GM21390 (cell line): ENCODE measurements around the gene GART.
"Not testable (repeated sequence)": the region's sequence is repeated elsewhere in the genome, so short reads cannot be mapped to it uniquely, and the experiment has no call there.

Source experiments
- ATAC-seq: cut with Tn5 transposase; IDR thresholded peaks from one replicate; pipeline ENCODE4 v1.9.1; 2021; ENCODE audit not compliant: unreplicated experiment

The GART gene

GRCh38 chr21:33473344-33473743 lies 68.6 kb downstream of the GART start:
- no peak for ATAC-seq

- ATAC-seq: no peak
These were observed 71.2 kb downstream of the GART start for GRCh38 chr21:33470701-33471100.

DNA sequence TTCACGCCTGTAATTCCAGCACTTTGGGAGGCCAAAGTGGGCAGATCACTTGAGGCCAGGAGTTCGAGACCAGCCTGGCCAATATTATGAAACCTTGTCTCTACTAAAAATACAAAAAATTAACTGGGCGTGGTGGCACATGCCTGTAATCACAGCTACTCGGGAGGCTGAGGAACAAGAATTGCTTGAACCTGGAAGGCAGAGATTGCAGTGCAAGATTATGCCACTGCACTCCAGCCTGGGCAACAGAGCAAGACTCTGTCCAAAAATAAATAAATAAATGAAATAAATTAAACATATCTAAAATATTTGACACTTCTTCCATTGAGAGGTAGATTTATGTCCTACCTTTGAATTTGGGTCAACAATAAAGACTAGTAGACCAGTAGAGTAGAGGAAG lies 72.7 kb downstream of the GART start:
- not testable (repeated sequence) for ATAC-seq

- no peak for ATAC-seq
These were observed 80.2 kb downstream of the GART start for GRCh38 chr21:33461538-33462250.

- no peak for ATAC-seq
These were observed 83.1 kb downstream of the GART start for GRCh38 chr21:33458861-33459260.

DNA sequence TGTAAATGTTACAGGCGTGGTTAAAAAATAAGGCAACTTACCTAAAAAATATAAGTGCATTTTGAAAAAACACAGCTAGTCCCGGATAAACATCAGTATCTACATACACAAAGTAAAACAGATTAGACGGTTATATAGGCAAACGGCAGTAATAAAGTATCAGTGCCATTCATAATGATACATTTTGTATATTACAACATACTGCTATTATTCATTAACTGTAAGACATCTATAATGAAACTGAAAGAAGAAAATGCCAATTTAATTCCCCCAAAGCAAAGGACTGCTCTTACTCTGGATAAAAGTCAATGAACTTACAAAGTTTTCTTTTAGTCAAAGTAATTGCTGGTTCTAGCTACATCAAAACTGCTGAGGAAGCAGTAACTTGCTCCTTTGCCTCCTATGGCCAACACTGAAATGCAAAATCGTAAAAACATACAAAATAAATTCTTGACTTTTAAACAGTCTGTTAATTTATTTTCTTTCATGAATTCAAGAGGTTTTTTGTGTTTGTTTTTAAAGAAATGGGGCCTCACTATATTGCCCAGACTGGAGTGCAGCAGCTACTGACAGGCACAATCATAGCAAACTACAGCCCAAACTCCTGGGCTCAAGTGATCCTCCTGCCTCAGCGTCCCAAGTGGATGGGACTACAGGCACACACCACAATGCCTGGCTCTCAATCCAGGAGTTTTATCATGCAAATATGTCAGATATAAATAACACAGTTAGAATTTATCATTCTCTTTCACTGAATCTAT lies 86.1 kb downstream of the GART start:
- no peak for ATAC-seq
